AG04450 (cell line): Measurements from ENCODE around the gene CACNA2D3. TPM values are rescaled to one million over a fixed set of nuclear protein-coding genes. Genes with fewer than 3 reads are reported as not detected.

ENCODE experiments used
- CTCF ChIA-PET: fragments of 300-600, 350-600 bp; formaldehyde crosslinking; extraction: SDS; loops from one replicate; lab custom pipeline; 2022; ENCODE audit warnings: antibody characterized with exemption, inconsistent platforms; lab: Charles Lee
- POLR2A ChIA-PET: fragments of 350-600 bp; formaldehyde crosslinking; extraction: SDS; loops from one replicate; lab custom pipeline; 2021; ENCODE audit warnings: antibody characterized with exemption, inconsistent platforms; lab: Yijun Ruan, JAX
- DNase-seq: peaks from one replicate; pipeline ENCODE4 v3.0.0-alpha.2; 2011; ENCODE audit warnings: low read depth, low spot score
- H3K27ac ChIP-seq: one replicate; pipeline ENCODE4 v1.5.1; 2012; ENCODE audit warnings: low read depth, low read length, control low read depth
- H3K27me3 ChIP-seq: one replicate; pipeline ENCODE4 v1.6.0; 2012; ENCODE audit warnings: low read length; ENCODE audit not compliant: control insufficient read depth, insufficient read depth
- H3K4me3 ChIP-seq: 2 replicates; pipeline ENCODE4 v1.5.1; 2011; ENCODE audit warnings: mild to moderate bottlenecking, low read depth, low read length, control low read depth
- H3K9me3 ChIP-seq: 2 replicates; pipeline ENCODE4 v1.5.1; 2012; ENCODE audit warnings: low read length; ENCODE audit not compliant: control insufficient read depth, insufficient read depth
- CTCF ChIP-seq: IDR thresholded peaks from 2 replicates; pipeline ENCODE4 v1.5.1; 2011; ENCODE audit warnings: low read depth, low read length, control low read depth, inconsistent platforms
- polyA plus RNA-seq: library from polyadenylated mRNA; depleted of rRNA; stranded (reverse); fragments of >200 nt; gene quantifications from 2 replicates; pipeline ENCODE4 v1.2.3, GENCODE V29; 2011

The CACNA2D3 gene
- polyA plus RNA-seq, 1 experiment = 0.32 TPM

- ChIA-PET POLR2A (no interaction called here), CTCF (no interaction called here)
- Histone ChIP-seq H3K4me3 (no peak overlapping the region), H3K9me3 (no peaks in the 10 kb centered on the region; the same call in 1 of the 2 replicates), H3K27ac (no peak overlapping the region), H3K27me3 (no peaks in the 10 kb centered on the region)
- no peak for DNase-seq
- no peak for TF ChIP-seq CTCF
Measured at GRCh38 chr3:54567949-54568348, 445.6 kb downstream of the CACNA2D3 start.

GRCh38 chr3:54570008-54570407 lies 447.7 kb downstream of the CACNA2D3 start:
- no peaks in the 10 kb centered on the region for H3K9me3 ChIP-seq
- ChIA-PET POLR2A (no interaction called here), CTCF (no interaction called here)
- H3K27ac ChIP-seq = no peak overlapping the region
- no peak for TF ChIP-seq CTCF
- H3K27me3 ChIP-seq = no peaks in the 10 kb centered on the region
- no peak for DNase-seq
- H3K4me3 ChIP-seq = no peak overlapping the region

GRCh38 chr3:54572197-54572895 lies 450.0 kb downstream of the CACNA2D3 start:
- ChIA-PET CTCF (no interaction called here), POLR2A (no interaction called here)
- no peak for DNase-seq
- H3K9me3 ChIP-seq = no peaks in the 10 kb centered on the region; the same call in 1 of the 2 replicates
- TF ChIP-seq CTCF = no peak
- H3K4me3 ChIP-seq = no peak overlapping the region
- H3K27me3 ChIP-seq = no peaks in the 10 kb centered on the region
- no peak overlapping the region for H3K27ac ChIP-seq

GRCh38 chr3:54573858-54574257 lies 451.5 kb downstream of the CACNA2D3 start:
- POLR2A ChIA-PET = no interaction called here
- H3K27ac ChIP-seq = no peak overlapping the region
- H3K9me3 ChIP-seq = no peaks in the 10 kb centered on the region; the same call in 1 of the 2 replicates
- no peaks in the 10 kb centered on the region for H3K27me3 ChIP-seq
- no peak overlapping the region for H3K4me3 ChIP-seq
- CTCF ChIA-PET = no interaction called here
- no peak for DNase-seq
- TF ChIP-seq CTCF = no peak

- ChIA-PET CTCF (no interaction called here), POLR2A (no interaction called here)
- TF ChIP-seq CTCF = no peak
- Histone ChIP-seq H3K27ac (no peak overlapping the region), H3K27me3 (no peaks in the 10 kb centered on the region), H3K9me3 (no peaks in the 10 kb centered on the region; the same call in 1 of the 2 replicates), H3K4me3 (no peak overlapping the region)
- no peak for DNase-seq
Measured at GRCh38 chr3:54574906-54575617, 452.7 kb downstream of the CACNA2D3 start.
